Mucosa of descending colon (tissue), 3 donors: Measurements from ENCODE around the gene AFM. TPM values are rescaled to one million over a fixed set of nuclear protein-coding genes. Genes with fewer than 3 reads are reported as not detected.

ENCODE experiments used
- ATAC-seq: fragments of 200-7000 bp; cut with Tn5 transposase; one replicate; pipeline ENCODE4 v1.9.1; 2020; ENCODE audit warnings: mild to moderate bottlenecking, moderate library complexity
- DNase-seq, 3 donors: peaks; one replicate each; pipeline ENCODE4 v3.0.0-alpha.2; 2020
- H3K36me3 ChIP-seq: fragments of 200-600 bp; one replicate; pipeline ENCODE4 v1.8.0; 2021; ENCODE audit warnings: low read depth, mild to moderate bottlenecking
- H3K4me1 ChIP-seq: fragments of 200-600 bp; one replicate; pipeline ENCODE4 v1.8.0; 2021; ENCODE audit warnings: low read depth, mild to moderate bottlenecking
- H3K4me3 ChIP-seq: fragments of 200-600 bp; one replicate; pipeline ENCODE4 v1.8.0; 2021; ENCODE audit warnings: mild to moderate bottlenecking
- H3K9me3 ChIP-seq: fragments of 200-600 bp; one replicate; pipeline ENCODE4 v1.8.0; 2021; ENCODE audit warnings: mild to moderate bottlenecking
- CTCF ChIP-seq: fragments of 200-600 bp; IDR thresholded peaks from one replicate; pipeline ENCODE4 v1.8.0; 2022; ENCODE audit warnings: antibody characterized with exemption, mild to moderate bottlenecking
- intact Hi-C, 2 donors: fragments of 100-400 bp; cut with DNase I in 1 of 2; cut with micrococcal nuclease in 1 of 2; formaldehyde crosslinking; loops; one replicate each; pipeline versions ENCODE4 v1.11.0 to v1.11.1; 2022; cut with DNase I, micrococcal nuclease
- total RNA-seq, 3 donors: library from RNA; stranded (reverse); fragmentation: NEBNext Ultra II Directional in 2 of 3; extraction: Animal tissue kit (Norgen Biotek cat#: 25700) in 2 of 3; gene quantifications; one replicate each; pipeline versions ENCODE4 v1.2.1 to v1.2.4, GENCODE V29; 2021 to 2023
- donor health status: DM: no; HTN: no; CAD: no; lungs with moderate emphysema.
- donor health status: DM: no; HTN: no; CAD: no.
- donor health status: DM: no; HTN: yes; CAD: no.

The AFM gene
- total RNA-seq, 3 donors from 2014 or later = not detected

GRCh38 chr4:73445383-73446335, 35.9 kb upstream of the AFM start:
- Histone ChIP-seq H3K4me1 (no peaks in the 10 kb centered on the region), H3K9me3 (no peaks in the 10 kb centered on the region), H3K4me3 (no peak overlapping the region), H3K36me3 (no peaks in the 10 kb centered on the region)
- intact Hi-C loops = no loop called here
- ATAC-seq (no peak), DNase-seq (no peak)
- no peak for TF ChIP-seq CTCF

- peak; percentile 55 for TF ChIP-seq CTCF
- Histone ChIP-seq H3K36me3 (no peaks in the 10 kb centered on the region), H3K4me3 (no peak overlapping the region), H3K9me3 (no peaks in the 10 kb centered on the region), H3K4me1 (no peaks in the 10 kb centered on the region)
- intact Hi-C loops = no loop called here
- DNase-seq (peak in 1 of 3 donors; percentile 45), ATAC-seq (peak; percentile 91)
Measured at GRCh38 chr4:73446336-73446938, 35.1 kb upstream of the AFM start.

- no peaks in the 10 kb centered on the region for H3K4me1 ChIP-seq
- intact Hi-C loops = no loop called here
- H3K36me3 ChIP-seq = no peaks in the 10 kb centered on the region
- TF ChIP-seq CTCF = no peak
- no peaks in the 10 kb centered on the region for H3K9me3 ChIP-seq
- no peak for ATAC-seq
- H3K4me3 ChIP-seq = no peak overlapping the region
- no peak for DNase-seq
Measured at GRCh38 chr4:73447671-73448070, 33.9 kb upstream of the AFM start.

- intact Hi-C loops = no loop called here
- ATAC-seq (no peak), DNase-seq (no peak)
- no peak overlapping the region for H3K4me3 ChIP-seq
- TF ChIP-seq CTCF = no peak
- no peaks in the 10 kb centered on the region for H3K9me3 ChIP-seq
- H3K4me1 ChIP-seq = no peaks in the 10 kb centered on the region
- H3K36me3 ChIP-seq = no peaks in the 10 kb centered on the region
Measured at GRCh38 chr4:73448448-73449203, 32.9 kb upstream of the AFM start.

- Histone ChIP-seq H3K9me3 (no peaks in the 10 kb centered on the region), H3K4me3 (no peak overlapping the region), H3K36me3 (no peaks in the 10 kb centered on the region), H3K4me1 (no peaks in the 10 kb centered on the region)
- TF ChIP-seq CTCF = no peak
- peak in 1 of 3 donors; percentile 38 for DNase-seq
- no peak for ATAC-seq
- intact Hi-C loops = no loop called here
Measured at GRCh38 chr4:73450398-73451004, 31.0 kb upstream of the AFM start.
